Activated CD8-positive, alpha-beta memory T cell treated with anti-CD3 and anti-CD28 coated beads for 4 hours (primary cell): Measurements from ENCODE around the gene DES.

Source experiments
- DNase-seq, 2 donors: peaks; one replicate each; pipeline ENCODE4 v3.0.0-alpha.2; 2020; ENCODE audit warnings: low read depth in 2 of 2

DES gene

GRCh38 chr2:219472629-219473187 is 54.5 kb downstream of the DES start:
- no peak for DNase-seq

GRCh38 chr2:219473511-219473910 is 55.3 kb downstream of the DES start:
- no peak for DNase-seq

GRCh38 chr2:219474285-219475060 is 56.3 kb downstream of the DES start:
- DNase-seq: no peak

DNA sequence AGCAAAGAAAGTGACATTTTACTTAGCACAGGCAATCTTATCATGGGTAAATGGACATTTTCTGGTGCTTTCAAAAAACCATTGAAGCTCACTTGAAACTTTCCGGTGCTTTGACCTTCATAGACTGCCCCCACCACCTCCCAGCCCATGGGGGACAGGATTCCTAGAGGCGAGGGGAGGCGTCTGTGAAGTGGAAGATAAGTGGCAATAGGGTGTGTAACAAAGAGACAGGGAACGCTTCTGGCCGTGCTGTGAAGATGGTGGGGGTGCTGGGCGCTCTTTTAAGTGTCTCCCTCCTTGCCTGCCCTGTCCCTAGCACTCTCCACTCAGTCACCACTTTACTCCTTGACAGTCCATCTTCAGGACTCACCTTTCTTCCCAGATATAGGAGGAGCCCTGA is 57.1 kb downstream of the DES start:
- DNase-seq: no peak

DNA sequence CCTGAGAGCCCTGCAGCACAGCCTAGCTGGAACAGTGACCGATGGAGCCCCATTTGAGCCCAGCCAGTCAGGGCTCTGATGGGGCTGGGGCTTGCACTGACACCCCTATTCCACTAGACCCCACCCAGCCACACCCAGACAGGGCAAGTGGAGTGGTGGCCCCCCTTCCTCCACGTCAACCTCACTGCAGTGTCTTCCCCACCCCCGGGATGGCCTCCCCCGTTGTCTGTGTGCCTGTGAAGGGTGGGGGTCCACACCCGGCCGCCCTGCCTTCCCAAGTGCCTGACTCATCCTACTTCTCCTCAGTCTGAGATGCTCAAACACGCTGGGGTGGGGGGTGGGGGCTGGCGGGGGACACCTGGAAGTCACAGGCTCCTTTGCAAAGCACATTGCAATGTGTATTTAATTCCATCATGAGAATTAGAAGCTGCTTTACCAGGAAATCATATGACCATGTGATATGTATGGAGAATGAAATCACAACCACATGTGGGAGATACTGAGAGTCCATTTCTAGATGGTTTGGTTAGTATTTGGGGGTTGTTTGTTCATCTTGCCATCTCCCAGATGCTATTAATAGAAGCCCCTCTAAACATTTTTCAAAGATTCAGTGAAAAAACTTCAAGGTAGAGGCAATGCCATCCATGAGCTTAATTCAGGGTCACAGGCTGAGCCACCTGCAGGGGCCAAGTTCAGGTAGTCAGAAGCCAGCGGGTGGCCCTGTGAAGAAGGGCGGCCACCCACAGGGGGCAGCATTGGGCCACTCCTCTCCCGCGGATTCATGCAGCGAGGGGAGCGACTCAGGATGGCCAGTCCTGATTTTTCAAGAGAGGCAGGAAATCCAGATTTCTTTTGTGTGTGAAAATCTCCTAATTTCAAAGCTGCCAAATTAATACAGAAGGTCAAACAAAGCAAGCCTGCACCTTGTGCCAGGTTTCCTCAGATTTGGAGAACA is 57.8 kb downstream of the DES start:
- no peak for DNase-seq
